ENCODE data around the gene CPEB4.

DNA sequence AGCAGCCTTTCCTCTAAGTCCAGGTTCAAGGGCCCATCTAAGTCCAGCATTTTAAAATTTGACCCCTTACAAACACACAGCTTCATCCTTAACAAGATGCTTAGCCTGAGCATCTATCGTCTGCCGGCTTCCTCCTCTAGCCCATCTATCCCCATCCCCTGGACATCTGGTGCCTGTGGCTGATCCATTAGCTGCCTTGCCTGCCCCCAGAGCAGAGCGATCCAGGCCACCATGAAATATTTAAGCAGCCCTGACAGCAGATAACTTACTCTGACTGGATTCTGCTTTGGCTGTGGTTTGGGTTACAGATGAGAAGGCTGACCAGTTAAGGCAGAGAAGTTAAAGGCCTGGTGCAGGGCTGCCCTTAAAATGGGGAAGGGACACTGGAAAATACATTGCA is 30.9 kb upstream of the CPEB4 start:
- TF ChIP-seq GATA2 (IDR thresholded peaks at IDR 0.05; ENCODE audit: low read depth, low read length) (no peak), GATA3 (IDR thresholded peaks at IDR 0.05; ENCODE audit: low read depth, low read length) (no peak)

Measured in SH-SY5Y (cell line).